HAP-1 (cell line): Measurements from ENCODE around the gene HOXA1.

Experiments
- DNase-seq, 2 experiments: peaks; one replicate each; pipeline ENCODE4 v3.0.0-alpha.2; 2016 to 2020; ENCODE audit warnings: low spot score in 2 of 2
- H3K27me3 ChIP-seq: fragments of 250-450 bp; sonication (Bioruptor Pico); 2 replicates; pipeline ENCODE4 v1.5.1; 2020; ENCODE audit warnings: low read depth, mild to moderate bottlenecking, moderate library complexity
- H3K36me3 ChIP-seq: fragments of 250-450 bp; sonication (Bioruptor Pico); replicated peaks from 2 replicates; pipeline ENCODE4 v1.5.1; 2020; ENCODE audit warnings: mild to moderate bottlenecking
- H3K4me1 ChIP-seq: fragments of 250-450 bp; sonication (Bioruptor Pico); 2 replicates; pipeline ENCODE4 v1.5.1; 2020; ENCODE audit warnings: mild to moderate bottlenecking
- H3K4me3 ChIP-seq: fragments of 250-450 bp; sonication (Bioruptor Pico); 2 replicates; pipeline ENCODE4 v1.5.1; 2020; ENCODE audit warnings: mild to moderate bottlenecking, moderate library complexity
- H3K9me3 ChIP-seq: fragments of 250-450 bp; sonication (Bioruptor Pico); 2 replicates; pipeline ENCODE4 v1.5.1; 2020; ENCODE audit warnings: mild to moderate bottlenecking, moderate library complexity
- in situ Hi-C: fragments of 300-500 bp; cut with MboI; formaldehyde crosslinking; loops from 3 replicates; pipeline ENCODE4 v1.14.3; 2020; ENCODE audit warnings: low sequenced_read_pairs, inconsistent platforms, mixed read lengths

Gene HOXA1

GRCh38 chr7:27095897-27096767 lies at the start of gene HOXA1:
Gene HOXA1 (minus strand): TSS chr7:27096000. CDS start chr7:27095912, 88 bp downstream.
- DNase-seq = peak; percentile 93 to 95
- Histone ChIP-seq H3K4me1 (peaks cover 37% of the 10 kb centered on the region), H3K27me3 (no peaks in the 10 kb centered on the region), H3K36me3 (peaks cover 5% of the 10 kb centered on the region; the same call in 1 of the 2 replicates), H3K9me3 (no peaks in the 10 kb centered on the region), H3K4me3 (peak within 1 kb of the TSS; percentile 64)
- in situ Hi-C loops = no loop called here

GRCh38 chr7:27145165-27145913 lies 49.5 kb upstream of the HOXA1 start:
- in situ Hi-C loops = no loop called here
- peaks cover 9% of the 10 kb centered on the region for H3K4me1 ChIP-seq
- H3K36me3 ChIP-seq = peaks cover 57% of the 10 kb centered on the region
- no peaks in the 10 kb centered on the region for H3K27me3 ChIP-seq
- H3K9me3 ChIP-seq = no peaks in the 10 kb centered on the region
- H3K4me3 ChIP-seq = no peak overlapping the region
- DNase-seq = no peak

GRCh38 chr7:27144781-27145164 lies 49.0 kb upstream of the HOXA1 start:
- Histone ChIP-seq H3K9me3 (no peaks in the 10 kb centered on the region), H3K27me3 (no peaks in the 10 kb centered on the region), H3K4me3 (no peak overlapping the region), H3K36me3 (peaks cover 57% of the 10 kb centered on the region), H3K4me1 (peaks cover 9% of the 10 kb centered on the region)
- DNase-seq = no peak
- in situ Hi-C loops = no loop called here

GRCh38 chr7:27143950-27144780 lies 48.4 kb upstream of the HOXA1 start:
- no peaks in the 10 kb centered on the region for H3K27me3 ChIP-seq
- peaks cover 57% of the 10 kb centered on the region for H3K36me3 ChIP-seq
- no peak overlapping the region for H3K4me3 ChIP-seq
- DNase-seq = no peak
- H3K9me3 ChIP-seq = no peaks in the 10 kb centered on the region
- in situ Hi-C loops = no loop called here
- peaks cover 9% of the 10 kb centered on the region for H3K4me1 ChIP-seq

- H3K4me3 ChIP-seq = no peak within 1 kb of the TSS
- DNase-seq = no peak
- H3K27me3 ChIP-seq = no peaks in the 10 kb centered on the region
- in situ Hi-C loops = no loop called here
- H3K9me3 ChIP-seq = no peaks in the 10 kb centered on the region
- H3K4me1 ChIP-seq = peaks cover 2% of the 10 kb centered on the region
- peaks cover 58% of the 10 kb centered on the region for H3K36me3 ChIP-seq
Observed at GRCh38 chr7:27143023-27143949, 47.5 kb upstream of the HOXA1 start, which contains the start of gene HOXA5. Gene HOXA5 (minus strand): TSS chr7:27143681. CDS start chr7:27143607, 74 bp downstream.

GRCh38 chr7:27142580-27143022 lies 46.8 kb upstream of the HOXA1 start:
- no peak for DNase-seq
- H3K4me3 ChIP-seq = no peak overlapping the region
- H3K36me3 ChIP-seq = peaks cover 65% of the 10 kb centered on the region
- H3K4me1 ChIP-seq = 0 out of 2 replicates have a peak, but pooled peaks cover 2% of the 10 kb centered on the region
- in situ Hi-C loops = no loop called here
- no peaks in the 10 kb centered on the region for H3K9me3 ChIP-seq
- H3K27me3 ChIP-seq = no peaks in the 10 kb centered on the region

- no peak for DNase-seq
- in situ Hi-C loops = no loop called here
- Histone ChIP-seq H3K36me3 (peaks cover 65% of the 10 kb centered on the region), H3K9me3 (no peaks in the 10 kb centered on the region), H3K4me3 (no peak overlapping the region), H3K4me1 (0 out of 2 replicates have a peak, but pooled peaks cover 2% of the 10 kb centered on the region), H3K27me3 (no peaks in the 10 kb centered on the region)
Observed at GRCh38 chr7:27141923-27142579, 46.3 kb upstream of the HOXA1 start.

GRCh38 chr7:27141137-27141922 lies 45.5 kb upstream of the HOXA1 start:
- no peaks in the 10 kb centered on the region for H3K27me3 ChIP-seq
- H3K36me3 ChIP-seq = peaks cover 58% of the 10 kb centered on the region
- DNase-seq = no peak
- in situ Hi-C loops = no loop called here
- H3K4me3 ChIP-seq = no peak overlapping the region
- no peaks in the 10 kb centered on the region for H3K9me3 ChIP-seq
- H3K4me1 ChIP-seq = 0 out of 2 replicates have a peak, but pooled peaks cover 2% of the 10 kb centered on the region

- Histone ChIP-seq H3K9me3 (no peaks in the 10 kb centered on the region), H3K4me3 (no peak overlapping the region), H3K27me3 (no peaks in the 10 kb centered on the region), H3K36me3 (peaks cover 47% of the 10 kb centered on the region), H3K4me1 (0 out of 2 replicates have a peak, but pooled peaks cover 2% of the 10 kb centered on the region)
- in situ Hi-C loops = no loop called here
- DNase-seq = no peak
Observed at GRCh38 chr7:27140126-27140857, 44.5 kb upstream of the HOXA1 start.

GRCh38 chr7:27139334-27140125 lies 43.7 kb upstream of the HOXA1 start:
- in situ Hi-C loops = no loop called here
- Histone ChIP-seq H3K27me3 (no peaks in the 10 kb centered on the region), H3K4me1 (0 out of 2 replicates have a peak, but pooled peaks cover 2% of the 10 kb centered on the region), H3K9me3 (no peaks in the 10 kb centered on the region), H3K36me3 (peaks cover 40% of the 10 kb centered on the region), H3K4me3 (no peak overlapping the region)
- no peak for DNase-seq
